Measurements from ENCODE around the gene PGLYRP1.

Gene PGLYRP1, protein sequence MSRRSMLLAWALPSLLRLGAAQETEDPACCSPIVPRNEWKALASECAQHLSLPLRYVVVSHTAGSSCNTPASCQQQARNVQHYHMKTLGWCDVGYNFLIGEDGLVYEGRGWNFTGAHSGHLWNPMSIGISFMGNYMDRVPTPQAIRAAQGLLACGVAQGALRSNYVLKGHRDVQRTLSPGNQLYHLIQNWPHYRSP

DNA sequence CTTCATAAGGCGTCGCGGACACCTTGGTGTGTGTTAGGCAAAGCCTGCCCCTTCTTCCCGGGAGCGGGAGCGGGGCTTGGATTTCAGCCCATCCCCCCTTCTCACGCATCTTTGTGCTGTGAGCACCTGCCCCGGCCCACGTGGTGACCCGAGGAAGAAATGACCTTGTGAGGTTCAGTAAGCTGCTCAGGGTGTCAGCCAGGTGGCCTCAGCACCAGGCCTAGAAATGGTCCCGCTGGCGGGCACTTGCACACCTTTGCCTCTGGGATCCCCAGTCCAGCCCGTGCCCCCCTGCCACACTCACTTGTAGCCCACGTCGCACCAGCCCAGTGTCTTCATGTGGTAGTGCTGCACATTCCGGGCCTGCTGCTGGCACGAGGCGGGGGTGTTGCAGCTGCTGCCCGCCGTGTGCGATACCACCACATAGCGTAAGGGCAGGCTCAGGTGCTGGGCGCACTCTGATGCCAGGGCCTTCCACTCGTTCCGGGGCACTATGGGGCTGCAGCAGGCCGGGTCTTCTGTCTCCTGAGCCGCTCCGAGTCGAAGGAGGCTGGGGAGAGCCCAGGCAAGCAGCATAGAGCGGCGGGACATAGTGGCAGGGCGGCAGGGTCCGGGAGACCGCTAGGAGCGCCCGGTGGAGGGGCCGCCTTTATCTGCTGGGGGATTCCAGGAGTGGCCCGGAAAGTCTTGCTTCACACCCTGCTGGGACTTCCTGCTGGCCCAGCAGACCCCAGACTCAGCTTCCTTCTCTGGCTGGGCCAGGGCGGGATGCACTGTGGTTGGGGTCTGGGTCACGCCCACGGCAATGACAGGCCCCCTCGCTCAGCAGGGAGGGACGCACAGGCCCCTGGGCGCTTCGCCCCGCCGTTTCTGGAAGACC lies at the start of gene PGLYRP1:
Gene PGLYRP1 (minus strand): TSS at position 623 of the 880 bp plus-strand sequence. CDS start 32 bp downstream, at position 591.
- DNase-seq: no peak

DNA sequence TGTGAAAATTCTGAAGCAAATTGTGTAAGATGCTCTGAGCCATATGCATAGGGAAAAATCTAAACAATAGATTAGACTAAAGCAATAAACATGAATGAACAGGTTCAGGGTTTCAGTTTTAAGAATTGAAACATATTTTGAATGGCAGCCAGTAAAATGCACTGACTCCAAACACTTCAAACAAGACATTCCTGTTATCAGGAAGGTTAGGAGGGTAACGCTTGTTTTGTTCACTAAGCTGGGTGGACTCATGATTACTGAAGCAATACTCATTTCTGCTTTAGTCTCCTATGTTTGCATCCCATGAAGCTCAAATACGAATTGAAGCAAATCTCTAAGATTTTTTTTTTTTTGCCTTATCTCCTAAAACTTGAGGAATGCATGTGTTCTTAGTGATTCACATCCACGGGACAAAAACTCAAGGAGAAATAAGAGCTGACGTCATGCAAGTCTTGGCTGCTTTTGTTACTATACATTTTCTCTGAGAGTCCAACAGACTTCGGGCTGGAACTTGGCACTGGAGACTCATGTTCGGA lies 47.0 kb upstream of the PGLYRP1 start:
- DNase-seq: no peak

DNA sequence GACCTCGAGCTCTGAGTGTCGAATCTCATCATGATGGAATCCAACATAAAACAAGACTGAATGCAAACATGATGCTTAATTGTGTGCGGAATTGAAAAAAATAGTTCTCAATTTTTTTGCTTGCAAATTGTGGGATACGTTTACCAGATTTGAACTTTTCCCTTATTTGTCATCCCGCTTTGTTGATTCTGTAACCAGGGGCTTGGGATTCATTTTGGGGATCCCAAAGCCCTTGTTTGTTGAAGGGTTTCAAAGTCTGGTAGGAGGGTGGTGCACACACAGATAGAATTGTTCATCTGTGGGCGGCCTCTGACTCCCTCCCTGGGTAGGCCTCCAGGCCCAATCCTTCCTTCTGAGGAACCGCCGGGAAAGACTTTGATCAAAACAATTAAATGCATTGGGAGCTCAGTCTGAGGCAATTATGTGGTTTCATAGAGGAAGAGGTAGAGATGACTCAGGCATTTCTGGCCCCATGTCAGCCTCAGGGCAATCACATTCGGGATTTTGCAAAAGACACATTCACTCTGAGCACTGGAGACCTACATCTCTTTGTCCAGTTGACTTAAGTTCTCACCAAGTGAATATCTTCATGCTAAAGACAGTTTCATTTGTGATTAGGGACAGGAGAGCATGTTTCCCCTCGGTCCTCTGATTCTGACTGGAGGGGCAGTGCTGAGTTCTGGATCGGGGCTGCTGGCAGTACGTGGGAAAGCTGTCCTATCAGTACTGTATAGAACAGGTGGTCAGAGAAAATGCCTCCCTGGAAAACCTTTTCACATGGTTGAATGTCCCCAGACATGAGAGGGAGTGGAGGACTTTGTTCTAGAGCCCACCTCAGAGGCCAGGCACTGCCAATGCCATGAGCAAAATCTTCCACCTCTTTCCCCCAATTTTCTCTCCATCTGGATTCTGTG lies 45.7 kb upstream of the PGLYRP1 start:
- DNase-seq: no peak

DNA sequence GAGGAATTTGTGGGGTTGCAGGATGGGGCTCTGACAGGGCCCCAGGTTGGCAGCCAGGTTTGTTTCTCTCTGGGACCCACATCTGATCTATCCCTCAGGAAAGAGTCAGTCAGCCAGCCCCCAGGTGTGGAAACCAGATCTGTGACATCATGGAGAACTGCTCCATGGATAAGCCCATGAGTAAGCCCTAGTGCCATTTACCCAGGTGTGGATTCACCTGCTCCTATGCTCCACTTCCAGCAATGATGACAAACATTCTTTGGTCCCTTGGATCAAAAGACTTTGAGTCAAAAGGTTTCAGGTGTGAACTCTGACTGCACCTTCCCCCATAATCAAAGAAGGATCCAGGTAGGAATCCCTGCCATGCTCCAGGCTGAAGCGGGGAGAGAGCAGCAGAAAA lies 44.8 kb upstream of the PGLYRP1 start:
- no peak for DNase-seq

DNA sequence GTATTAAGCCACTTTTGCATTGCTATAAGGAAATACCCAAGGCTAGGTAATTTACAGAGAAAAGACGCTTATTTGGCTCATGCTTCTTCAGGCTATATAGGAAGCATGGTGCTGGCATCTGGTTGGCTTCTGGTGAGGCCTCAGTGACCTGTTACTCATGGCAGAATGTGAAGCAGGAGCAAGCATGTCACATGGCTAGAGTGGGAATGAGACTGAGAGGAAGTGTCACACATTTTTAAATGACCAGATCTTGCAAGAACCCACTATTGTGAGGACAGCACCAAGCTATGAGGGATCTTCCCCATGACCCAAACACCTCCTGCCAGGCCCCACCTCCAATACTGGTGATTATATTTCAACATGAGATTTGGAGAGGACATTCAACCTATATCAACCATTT lies 43.6 kb upstream of the PGLYRP1 start:
- no peak for DNase-seq

DNA sequence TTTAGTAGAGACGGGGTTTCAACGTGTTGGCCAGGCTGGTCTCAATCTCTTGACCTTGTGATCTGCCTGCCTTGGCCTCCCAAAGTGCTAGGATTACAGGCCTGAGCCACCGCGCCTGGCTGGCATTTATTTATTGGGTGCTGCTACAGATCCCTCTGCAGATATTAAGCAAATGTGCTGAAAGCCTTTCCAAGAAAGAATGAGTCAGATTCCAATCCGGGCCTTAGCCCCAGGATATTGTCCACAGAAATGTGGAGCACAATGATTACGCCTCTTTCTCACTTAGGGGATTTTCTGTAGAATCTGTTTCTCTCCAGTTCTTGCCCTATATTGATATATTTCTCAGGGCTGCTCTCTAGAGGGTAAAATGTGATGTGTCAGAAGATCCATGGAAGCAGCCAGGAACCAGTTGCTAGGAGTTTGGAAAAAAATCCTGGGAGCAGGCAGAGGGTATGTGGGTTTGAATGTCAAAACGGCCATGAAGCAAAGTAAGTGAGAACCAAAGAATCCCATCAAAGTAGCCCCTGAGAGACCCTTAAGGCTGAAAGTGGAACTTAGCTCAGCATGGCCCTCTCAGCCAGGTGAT lies 42.7 kb upstream of the PGLYRP1 start:
- no peak for DNase-seq

DNA sequence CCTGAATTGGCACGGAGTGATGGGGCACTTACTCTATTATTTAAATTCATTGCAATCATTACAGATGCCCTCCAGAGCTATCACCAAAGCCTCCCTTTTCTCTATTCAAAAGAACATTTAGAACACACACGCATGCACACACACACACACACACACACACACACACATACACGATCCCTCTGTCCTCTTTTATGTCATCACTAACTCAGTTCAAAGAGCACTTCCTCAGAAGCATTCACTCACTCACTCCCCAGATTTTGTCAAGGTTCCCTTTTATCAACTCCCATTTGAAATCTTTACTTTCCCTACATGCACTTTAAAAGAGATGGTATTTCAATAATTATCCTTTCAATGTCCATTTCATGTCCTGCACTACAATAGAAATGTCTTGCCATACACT lies 40.3 kb upstream of the PGLYRP1 start:
- no peak for DNase-seq

DNA sequence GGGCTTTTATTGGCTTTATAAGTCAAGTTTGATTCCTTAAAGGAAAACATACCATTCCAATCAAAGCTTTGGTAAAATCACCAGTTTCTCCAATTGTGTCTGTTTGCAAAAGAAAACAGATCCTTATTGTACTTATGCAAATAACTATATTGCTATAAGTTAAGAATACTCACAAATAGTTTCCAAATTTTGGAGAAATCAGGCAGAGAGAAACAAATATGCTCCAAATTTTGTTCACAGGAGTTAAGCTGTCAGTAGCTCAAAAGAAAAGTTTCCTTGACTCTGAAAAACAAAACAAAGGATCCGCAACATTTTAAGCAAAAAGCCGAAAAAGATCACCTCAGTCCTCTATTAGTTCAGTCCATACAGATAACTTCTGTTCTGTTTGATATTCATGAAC lies 37.2 kb upstream of the PGLYRP1 start:
- no peak for DNase-seq

DNA sequence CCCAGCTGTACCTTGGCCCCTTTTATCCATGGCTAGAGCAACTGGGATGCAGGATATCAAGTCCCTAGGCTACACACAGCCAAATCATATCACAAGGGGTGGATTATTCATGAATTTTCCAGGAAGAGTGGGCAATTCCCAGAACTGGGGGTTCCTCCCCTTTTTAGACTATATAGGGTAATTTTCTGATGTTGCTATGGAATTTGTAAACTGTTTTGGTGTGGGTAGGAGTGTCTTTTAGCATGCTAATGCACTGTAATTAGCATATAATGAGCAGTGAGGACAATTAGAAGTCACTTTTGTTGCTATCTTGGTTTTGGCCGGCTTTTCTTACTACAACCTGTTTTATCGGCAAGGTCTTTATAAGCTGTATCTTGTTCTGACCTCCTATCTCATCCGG lies 35.9 kb upstream of the PGLYRP1 start:
- DNase-seq: no peak

DNA sequence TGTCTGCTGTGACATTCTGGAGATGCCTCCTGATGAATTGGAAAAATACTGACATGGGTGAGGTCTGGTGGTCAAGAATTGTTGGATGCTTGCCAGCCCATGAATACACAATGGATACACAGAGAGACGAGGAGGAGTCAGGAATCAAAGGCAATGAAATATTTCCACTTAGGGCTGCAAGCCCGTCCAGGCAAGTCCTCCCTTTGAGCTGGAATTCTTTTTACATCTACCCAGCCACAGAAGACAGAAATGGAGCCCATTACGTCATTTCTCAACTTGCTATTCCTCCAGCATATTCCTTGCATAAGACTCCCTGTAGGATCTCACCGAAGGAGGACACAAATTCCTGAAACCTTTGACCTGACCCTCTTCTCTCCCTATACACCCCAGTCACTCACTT lies 33.7 kb upstream of the PGLYRP1 start:
- no peak for DNase-seq

DNA sequence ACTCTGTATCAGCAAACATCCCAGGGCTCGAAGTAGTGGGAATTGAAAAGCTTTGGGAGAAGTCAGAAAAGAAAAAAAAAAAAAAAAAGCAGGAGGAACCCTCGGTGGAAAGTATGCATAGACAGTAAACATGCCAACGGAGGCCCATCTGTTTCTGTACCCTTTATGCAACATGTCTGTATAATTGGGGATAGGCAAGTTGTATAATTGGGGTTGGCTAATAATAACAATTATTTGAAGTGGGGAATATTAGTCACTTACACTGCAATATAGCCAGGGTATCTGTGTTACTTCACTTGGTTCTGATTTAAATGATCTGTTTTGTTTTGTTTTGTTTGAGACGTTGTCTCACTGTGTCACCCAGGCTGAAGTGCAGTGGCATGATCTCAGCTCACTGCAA lies 30.0 kb upstream of the PGLYRP1 start:
- no peak for DNase-seq

DNA sequence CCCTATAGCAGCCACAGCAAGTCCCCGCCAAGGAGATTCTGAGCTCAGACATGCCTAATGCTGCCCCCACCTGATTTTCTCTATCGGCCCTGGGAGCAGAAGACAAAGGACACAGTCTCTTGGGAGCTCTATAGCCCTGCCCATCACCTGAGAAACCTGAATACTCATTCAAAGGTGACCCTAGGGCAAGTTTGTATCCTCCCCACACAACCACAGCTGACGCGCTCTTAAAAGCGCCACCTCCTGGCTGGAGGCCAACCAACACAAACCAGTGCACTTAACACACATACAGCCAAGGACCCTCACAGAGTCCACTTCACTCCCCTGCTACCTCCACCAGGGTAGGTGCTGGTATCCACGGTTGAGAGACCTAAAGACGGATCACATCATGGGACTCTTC lies 26.7 kb upstream of the PGLYRP1 start:
- no peak for DNase-seq

DNA sequence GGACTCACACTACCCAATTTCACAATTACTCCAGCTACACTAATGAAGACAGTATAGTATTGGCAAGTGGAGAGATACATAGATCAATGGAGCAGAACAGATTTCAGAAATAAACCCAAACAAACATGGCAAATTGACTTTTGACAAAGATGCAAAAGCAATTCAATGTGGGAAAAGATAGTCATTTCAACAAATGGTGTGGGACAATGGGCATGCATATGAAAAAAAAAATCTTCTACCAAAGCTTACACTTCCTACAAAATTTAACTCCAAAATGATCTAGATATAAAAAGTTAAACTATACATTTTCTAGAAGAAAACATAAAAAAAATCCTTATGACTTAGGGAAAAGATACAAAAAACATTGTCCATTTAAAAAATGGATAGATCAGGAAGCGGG lies 20.7 kb upstream of the PGLYRP1 start:
- DNase-seq: no peak

DNA sequence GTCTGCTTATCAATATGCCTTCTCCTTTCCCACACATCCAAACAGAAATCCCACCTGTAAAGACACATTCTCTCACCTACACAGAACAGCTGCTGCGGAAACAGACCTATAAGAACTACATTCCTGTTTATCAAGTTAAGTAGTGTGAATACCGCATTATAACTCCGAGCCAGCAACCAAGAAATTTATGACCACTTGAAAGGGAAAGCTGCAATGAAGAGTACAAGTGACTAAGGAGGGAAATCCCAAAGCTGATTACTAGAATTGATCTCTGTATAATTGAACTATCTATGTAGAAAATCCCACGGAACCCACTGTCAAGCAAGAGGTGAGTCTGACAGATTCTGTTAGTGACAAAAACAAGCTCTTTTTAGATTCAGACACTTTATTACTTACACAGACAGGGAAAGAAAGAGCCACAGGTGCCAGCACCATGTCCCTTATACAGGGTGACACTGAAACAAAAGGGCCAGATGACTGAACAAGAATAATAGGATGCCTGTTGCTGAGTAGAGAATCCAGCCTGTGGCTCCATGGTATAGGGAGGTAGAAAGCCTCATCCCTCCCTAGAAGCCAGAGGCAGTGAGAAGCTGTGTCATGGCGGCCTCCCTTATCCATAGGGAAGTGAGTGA lies 19.5 kb upstream of the PGLYRP1 start:
- no peak for DNase-seq

DNA sequence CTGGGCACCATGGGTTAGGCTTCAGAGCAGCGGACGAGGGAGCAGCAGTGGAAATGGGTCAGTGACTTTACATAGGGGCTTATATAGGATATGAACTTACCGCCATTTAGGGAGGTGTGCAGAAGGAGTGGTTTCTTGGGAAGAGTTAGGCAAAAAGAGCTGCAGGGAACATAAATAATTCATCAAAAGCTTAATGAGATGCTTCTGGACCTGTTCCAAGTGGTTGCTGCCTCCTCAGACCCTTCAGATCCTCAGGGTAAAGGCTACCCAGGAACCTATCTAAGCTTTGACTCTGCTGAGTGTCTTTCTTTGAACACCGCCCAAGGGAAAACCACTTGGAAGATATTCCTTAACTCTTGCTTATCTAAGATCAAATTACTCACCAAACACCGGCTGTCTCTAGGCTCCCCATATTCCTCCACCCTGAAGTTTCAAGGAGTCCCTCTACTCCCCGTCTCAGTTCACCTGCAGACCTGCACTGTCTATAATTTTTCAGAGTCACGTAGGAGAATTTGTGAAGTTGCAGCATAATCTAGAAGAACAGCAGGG lies 18.2 kb upstream of the PGLYRP1 start, which contains the start of gene IGFL4:
Gene IGFL4 (minus strand): TSS at position 51 of the 549 bp plus-strand sequence. CDS start 40 bp downstream, at position 11.
- no peak for DNase-seq

DNA sequence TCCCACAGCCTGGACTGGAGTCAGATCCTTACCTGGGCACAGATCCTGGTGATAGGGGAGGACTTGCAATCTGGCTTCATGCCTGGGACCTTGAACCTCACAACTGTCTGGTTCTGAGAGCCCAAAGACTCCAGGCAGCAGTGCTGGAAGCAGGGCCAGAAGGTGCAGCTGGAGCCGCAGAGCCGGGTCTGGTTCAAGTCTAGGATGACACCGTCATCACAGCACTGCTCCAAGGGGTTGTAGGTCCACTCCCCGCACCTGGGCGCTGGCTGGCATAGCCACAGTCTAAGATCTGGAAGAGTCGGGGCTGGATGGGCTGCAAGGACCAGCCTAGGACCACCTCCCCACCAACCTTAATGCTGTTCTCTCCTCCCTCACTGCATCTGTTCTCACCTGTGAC lies 17.3 kb upstream of the PGLYRP1 start:
- DNase-seq: no peak

DNA sequence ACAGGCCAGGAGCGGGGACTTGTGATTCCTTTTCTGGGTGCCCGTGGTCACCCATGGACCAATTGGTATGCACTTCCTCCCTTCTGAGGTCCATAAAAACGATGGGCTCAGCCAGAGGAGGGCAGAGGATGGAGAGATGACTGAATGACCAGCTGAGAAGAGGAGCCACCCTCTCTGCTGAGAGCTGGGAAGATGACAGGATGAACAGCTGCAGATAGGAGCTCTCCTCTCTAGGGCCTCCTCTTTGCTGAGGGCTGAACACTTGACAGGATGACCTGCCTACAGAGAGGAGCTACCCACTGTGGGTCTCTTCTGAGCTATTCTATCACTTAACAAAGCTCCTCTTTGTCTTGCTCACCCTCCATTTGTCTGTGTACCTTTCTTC lies 13.9 kb upstream of the PGLYRP1 start:
- no peak for DNase-seq

DNA sequence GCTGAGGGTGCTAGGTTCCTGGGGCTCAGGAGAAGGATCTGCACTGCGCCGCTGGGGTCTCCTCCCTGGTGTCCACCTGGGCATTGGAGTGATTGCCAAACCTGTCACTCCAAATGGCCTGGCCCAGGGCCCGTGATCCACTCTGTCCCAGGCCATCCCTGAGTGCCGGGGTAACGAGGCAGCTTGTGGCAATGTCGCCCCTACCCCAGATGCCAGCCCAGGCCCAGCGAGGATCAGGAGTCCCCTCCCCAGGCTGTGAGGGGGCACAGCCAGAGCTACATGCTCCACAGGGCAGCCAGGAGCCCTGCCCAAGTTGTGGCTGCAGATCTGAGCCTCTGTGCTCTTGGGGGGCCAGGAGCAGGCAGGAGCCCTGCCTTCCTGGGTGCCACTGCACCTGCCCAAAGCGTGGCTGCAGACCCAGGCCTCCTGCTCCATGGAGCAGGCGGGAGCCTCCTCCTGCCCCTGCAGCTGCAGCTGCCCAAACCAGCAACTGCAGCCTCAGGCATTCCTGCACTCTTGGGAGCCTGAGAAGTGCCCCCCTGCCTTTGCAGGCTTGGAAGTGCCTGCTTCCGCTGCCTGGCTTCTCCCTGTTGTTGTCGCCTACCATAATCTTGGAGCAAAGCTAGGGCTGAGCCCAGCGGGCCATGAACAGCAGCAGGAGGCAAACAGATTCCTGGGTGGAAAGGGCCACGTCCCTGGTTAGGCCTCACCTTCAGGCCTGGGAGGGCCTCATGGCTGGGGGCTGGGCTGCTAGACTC lies 13.3 kb upstream of the PGLYRP1 start:
- no peak for DNase-seq

DNA sequence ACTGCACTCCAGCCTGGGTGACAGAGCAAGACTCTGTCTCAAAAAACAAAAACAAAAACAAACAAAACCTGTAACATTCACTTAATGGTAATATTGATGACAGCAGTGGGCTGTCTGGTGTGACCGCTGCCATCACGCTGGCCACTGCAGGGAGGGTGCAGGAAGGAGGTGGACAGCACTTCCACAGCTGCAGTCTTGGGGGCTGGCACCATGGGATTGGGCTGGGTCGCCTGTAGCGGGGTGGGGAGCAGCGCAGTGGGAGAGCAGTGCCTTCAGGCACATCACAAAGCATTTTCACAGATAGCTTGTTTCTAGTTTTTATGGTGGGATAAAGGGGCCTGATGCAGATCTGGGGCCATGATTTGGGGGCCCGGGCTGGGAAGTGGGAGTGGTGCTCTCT lies 12.7 kb upstream of the PGLYRP1 start:
- no peak for DNase-seq

DNA sequence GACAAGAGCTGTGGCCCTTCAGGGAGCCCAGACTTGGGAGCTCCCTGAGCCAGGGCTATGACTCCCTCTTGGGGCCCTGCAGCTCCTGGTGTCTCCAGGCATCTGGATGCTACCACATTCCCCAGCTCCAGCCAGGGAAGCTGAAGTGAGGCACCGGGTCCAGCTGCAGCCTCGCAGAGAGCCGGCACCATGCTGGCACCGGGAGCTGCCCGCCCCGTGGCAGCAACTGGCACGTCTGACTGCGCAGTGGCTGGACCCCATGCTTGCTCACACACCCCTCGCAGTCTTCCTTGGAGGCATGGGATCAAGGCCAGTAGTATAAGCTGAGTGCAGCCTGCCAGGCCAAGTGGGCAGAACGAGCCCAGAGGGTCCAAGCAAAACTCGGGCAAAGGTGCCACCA lies 10.5 kb upstream of the PGLYRP1 start:
- no peak for DNase-seq

DNA sequence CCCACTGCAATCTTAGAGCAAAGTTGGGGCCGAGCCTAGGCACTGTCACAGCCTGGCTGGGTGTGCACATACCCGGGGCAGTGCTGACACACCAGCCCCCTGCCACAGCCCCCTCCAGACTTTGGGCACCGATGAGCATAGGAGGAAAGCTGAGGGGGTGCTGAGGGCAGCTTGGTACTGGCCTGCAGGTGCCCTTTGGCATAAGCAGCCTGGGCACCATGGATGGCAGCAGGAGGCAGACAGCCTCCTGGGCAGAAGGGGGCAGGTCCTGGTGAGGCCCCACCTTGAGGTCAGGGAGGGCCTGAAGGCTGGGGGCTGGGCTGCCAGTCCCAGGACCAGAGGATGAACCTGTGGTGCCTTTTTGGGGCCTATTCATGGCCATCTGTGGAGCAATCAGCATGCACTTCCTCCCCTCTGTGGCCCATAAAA lies 9.8 kb upstream of the PGLYRP1 start:
- DNase-seq: no peak
